Measurements from ENCODE around the gene COX18.

GRCh38 chr4:73013310-73013709 lies 56.2 kb downstream of the COX18 start:
- TF ChIP-seq CTCF (IDR thresholded peaks at IDR 0.05) (no peak), POLR2A (IDR thresholded peaks at IDR 0.05) (no peak)
